ENCODE data around the gene CPA1.

The CPA1 gene

DNA sequence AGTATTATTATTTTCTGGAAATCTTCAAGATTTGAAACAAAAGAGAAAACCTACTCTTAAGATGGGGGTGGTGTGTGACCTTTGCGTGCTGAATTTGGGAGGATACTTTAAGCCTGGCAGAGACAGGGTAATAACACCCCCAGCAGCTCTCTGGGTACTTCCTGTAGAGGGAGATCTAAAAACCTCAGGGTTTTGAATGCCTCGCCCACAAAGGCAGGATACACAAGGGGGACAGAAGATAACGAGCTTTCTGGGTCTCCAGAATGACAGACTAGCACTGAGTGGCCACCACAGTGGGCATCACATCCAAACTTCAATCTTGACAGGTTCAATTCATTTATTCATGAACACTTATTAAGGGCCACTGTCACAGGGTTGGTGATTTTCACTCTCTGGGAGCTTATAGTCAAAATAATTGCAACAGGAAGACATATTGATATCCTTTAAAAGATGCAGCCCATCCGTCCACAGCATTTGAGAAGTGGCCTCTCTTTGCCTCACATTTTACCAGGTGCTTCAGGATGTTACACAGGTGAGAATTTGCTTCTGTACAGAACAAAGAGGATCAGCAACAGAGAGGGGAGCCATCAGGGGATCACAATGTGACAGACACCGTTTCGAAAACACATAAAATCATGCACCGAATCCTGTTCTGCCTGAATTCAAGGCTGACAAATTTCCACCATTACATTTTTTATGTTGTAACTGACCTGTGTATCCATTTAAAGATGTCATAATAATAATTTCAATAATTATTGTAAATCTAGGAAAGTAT is 14.3 kb downstream of the CPA1 start:
- peak overlapping the region; percentile 98; the same call in 1 of the 2 replicates for H3K27ac ChIP-seq

DNA sequence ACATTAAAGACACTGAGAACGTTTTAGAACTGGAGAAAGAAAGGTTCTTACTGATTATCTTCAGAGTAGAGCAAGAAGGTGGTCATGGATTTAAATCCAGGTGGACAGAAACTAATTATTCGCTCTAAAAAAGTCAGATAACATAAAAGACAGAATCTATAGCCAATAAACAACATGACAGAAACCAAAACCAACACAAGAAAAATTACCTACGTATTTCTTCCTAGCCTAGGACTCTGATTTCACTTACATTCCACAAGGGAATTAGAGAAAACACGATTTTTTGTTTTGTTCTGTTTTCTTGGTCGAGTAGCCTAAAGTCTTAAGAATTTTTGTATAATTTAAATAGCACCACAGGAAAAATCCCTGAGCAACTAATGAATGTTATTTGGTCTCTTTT is 15.1 kb downstream of the CPA1 start:
- TF ChIP-seq POLR2AphosphoS5 (IDR thresholded peaks at IDR 0.05; ENCODE audit: borderline replicate concordance, low read depth, low read length): no peak
- no peak for TF ChIP-seq FOXP2 (optimal IDR thresholded peaks at IDR 0.05; ENCODE audit: control extremely low read depth, extremely low read length, insufficient read depth)
- no peak for TF ChIP-seq EZH2 (IDR thresholded peaks at IDR 0.05)
- H3K9ac ChIP-seq (ENCODE audit: insufficient read length): peak overlapping the region; percentile 63
- H3K4me3 ChIP-seq: peak overlapping the region; percentile 57
- DNase-seq (ENCODE audit: low read depth, low spot score): no peak
- H3K36me3 ChIP-seq (ENCODE audit: insufficient read depth, low read length): no peaks in the 10 kb centered on the region
- no peaks in the 10 kb centered on the region for H3K9me3 ChIP-seq (ENCODE audit: low read depth, low read length)
- H3K27ac ChIP-seq: peak overlapping the region; percentile 98

More for the DNA sequence above, 14.3 kb downstream of the CPA1 start:
- Histone ChIP-seq H3K4me3 (no peak overlapping the region), H3K36me3 (ENCODE audit: insufficient read depth, low read length) (no peaks in the 10 kb centered on the region), H3K9me3 (ENCODE audit: low read depth, low read length) (no peaks in the 10 kb centered on the region), H3K9ac (ENCODE audit: insufficient read length) (no peak overlapping the region)
- DNase-seq (ENCODE audit: low read depth, low spot score): no peak
- TF ChIP-seq EZH2 (IDR thresholded peaks at IDR 0.05) (no peak), POLR2AphosphoS5 (IDR thresholded peaks at IDR 0.05; ENCODE audit: borderline replicate concordance, low read depth, low read length) (no peak), FOXP2 (optimal IDR thresholded peaks at IDR 0.05; ENCODE audit: control extremely low read depth, extremely low read length, insufficient read depth) (no peak)

DNA sequence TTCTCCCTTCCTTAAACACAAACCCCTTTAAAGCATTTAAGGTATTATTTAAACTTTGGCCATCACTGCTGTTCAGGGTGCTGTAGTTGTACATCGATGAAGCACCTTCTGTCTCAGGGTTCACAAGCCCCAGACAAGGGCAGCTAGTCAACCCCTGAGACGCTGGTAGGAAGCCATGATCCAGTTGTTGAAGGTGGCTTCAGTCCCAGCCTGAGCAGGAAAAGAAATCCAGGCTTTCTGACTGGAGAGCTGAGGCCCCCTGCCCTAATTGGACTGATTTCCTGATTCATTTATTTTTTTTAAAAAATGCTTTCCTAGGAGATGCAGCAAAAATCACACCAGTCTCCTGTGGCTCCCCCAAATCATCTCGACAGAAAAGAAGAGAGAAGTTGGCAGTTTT is 15.8 kb downstream of the CPA1 start:
- Histone ChIP-seq H3K27ac (peak overlapping the region; percentile 98), H3K4me3 (peak overlapping the region; percentile 57), H3K36me3 (ENCODE audit: insufficient read depth, low read length) (no peaks in the 10 kb centered on the region), H3K9me3 (ENCODE audit: low read depth, low read length) (no peaks in the 10 kb centered on the region), H3K9ac (ENCODE audit: insufficient read length) (peak overlapping the region; percentile 63)
- no peak for TF ChIP-seq POLR2AphosphoS5 (IDR thresholded peaks at IDR 0.05; ENCODE audit: borderline replicate concordance, low read depth, low read length)
- TF ChIP-seq EZH2 (IDR thresholded peaks at IDR 0.05): no peak
- no peak for TF ChIP-seq FOXP2 (optimal IDR thresholded peaks at IDR 0.05; ENCODE audit: control extremely low read depth, extremely low read length, insufficient read depth)
- no peak for DNase-seq (ENCODE audit: low read depth, low spot score)

DNA sequence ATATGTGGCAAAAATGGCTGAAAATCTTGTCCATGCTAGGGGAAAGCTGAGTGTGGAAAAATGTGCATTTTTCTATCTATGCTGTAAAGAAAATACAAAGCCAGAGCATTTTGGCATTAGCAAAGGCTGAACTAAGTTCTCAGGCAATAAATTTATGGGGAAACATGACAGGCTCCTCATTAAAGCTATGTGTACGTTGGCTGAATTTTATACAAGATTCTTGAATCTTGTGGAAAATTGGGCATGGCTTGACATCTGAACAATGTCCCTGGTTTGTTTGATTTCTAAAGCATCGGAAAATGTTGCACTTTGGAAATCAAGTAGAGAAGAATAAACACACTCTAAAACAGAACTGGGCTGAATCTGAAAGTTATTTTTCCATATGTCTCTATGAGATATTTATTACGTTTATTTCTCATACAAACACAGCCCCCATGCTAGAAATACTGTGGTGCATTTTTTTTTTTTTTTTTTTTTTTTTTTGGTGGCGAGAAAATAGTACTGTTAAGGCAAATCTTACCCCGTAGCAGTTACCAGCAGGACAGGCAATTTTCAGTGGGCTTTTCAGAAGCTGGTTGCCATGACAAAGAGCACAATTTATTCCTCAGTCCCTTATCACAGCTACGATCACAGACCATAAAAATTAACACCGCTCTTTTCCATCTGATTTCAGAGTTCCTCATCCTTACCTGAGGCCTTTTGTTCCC is 16.9 kb downstream of the CPA1 start:
- no peak for DNase-seq (ENCODE audit: low read depth, low spot score)
- no peak for TF ChIP-seq EZH2 (IDR thresholded peaks at IDR 0.05)
- TF ChIP-seq POLR2AphosphoS5 (IDR thresholded peaks at IDR 0.05; ENCODE audit: borderline replicate concordance, low read depth, low read length): no peak
- TF ChIP-seq FOXP2 (optimal IDR thresholded peaks at IDR 0.05; ENCODE audit: control extremely low read depth, extremely low read length, insufficient read depth): no peak
- H3K4me3 ChIP-seq: peak overlapping the region; percentile 57
- peak overlapping the region; percentile 63 for H3K9ac ChIP-seq (ENCODE audit: insufficient read length)
- H3K27ac ChIP-seq: peak overlapping the region; percentile 98
- H3K36me3 ChIP-seq (ENCODE audit: insufficient read depth, low read length): no peaks in the 10 kb centered on the region; the same call in 1 of the 2 replicates
- H3K9me3 ChIP-seq (ENCODE audit: low read depth, low read length): no peaks in the 10 kb centered on the region

DNA sequence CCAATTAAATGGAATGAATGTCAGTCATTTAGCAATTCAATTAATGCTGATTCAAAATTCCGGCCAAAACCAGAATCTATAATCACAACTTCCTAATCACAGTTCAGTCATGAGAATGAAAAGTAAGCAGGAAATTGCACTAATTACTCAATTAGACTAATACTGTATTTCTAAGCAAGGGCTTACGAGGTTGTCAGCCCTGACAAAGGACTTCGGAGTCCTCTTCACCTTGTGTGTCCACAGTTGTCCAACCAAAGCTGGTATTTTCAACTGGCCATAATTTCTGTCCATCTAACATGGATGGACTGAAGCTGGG is 17.4 kb downstream of the CPA1 start:
- peak overlapping the region; percentile 63 for H3K9ac ChIP-seq (ENCODE audit: insufficient read length)
- H3K27ac ChIP-seq: peak overlapping the region; percentile 98
- no peak for DNase-seq (ENCODE audit: low read depth, low spot score)
- H3K4me3 ChIP-seq: peak overlapping the region; percentile 57; the same call in 1 of the 2 replicates
- H3K9me3 ChIP-seq (ENCODE audit: low read depth, low read length): no peaks in the 10 kb centered on the region
- TF ChIP-seq POLR2AphosphoS5 (IDR thresholded peaks at IDR 0.05; ENCODE audit: borderline replicate concordance, low read depth, low read length) (no peak), EZH2 (IDR thresholded peaks at IDR 0.05) (no peak), FOXP2 (optimal IDR thresholded peaks at IDR 0.05; ENCODE audit: control extremely low read depth, extremely low read length, insufficient read depth) (no peak)
- H3K36me3 ChIP-seq (ENCODE audit: insufficient read depth, low read length): peaks cover 3% of the 10 kb centered on the region; the same call in 1 of the 2 replicates

DNA sequence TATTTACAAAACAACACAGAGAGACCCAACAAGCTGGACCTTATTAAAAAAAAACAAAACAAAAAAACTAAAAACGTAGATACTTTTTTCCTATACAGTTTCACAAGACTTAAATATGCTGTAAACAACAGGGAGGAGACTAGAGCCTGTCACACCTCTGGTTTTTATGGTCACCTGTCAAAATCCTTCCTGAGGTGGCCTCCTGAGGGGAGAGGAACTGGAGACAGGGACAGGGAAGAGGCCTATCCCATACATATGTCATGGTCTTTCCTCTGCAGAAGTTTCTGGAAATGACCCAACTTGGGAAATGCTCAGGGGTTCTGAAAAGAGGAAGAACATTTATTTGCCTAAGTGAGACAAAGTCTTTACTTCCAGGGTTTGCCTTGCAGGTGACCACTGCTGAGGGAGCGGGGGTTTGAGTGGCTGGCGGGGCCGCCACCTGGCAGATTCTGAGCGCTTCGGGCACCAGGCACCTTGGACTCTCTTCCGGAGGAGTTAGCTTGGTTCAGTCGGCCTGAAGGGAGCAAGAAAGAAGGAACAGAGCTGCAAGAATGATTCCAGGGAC is 18.3 kb downstream of the CPA1 start:
- H3K36me3 ChIP-seq (ENCODE audit: insufficient read depth, low read length): peaks cover 3% of the 10 kb centered on the region; the same call in 1 of the 2 replicates
- peak overlapping the region; percentile 98 for H3K27ac ChIP-seq
- DNase-seq (ENCODE audit: low read depth, low spot score): no peak
- H3K9ac ChIP-seq (ENCODE audit: insufficient read length): no peak overlapping the region
- no peak overlapping the region for H3K4me3 ChIP-seq
- H3K9me3 ChIP-seq (ENCODE audit: low read depth, low read length): no peaks in the 10 kb centered on the region
- TF ChIP-seq EZH2 (IDR thresholded peaks at IDR 0.05): no peak
- no peak for TF ChIP-seq POLR2AphosphoS5 (IDR thresholded peaks at IDR 0.05; ENCODE audit: borderline replicate concordance, low read depth, low read length)
- TF ChIP-seq FOXP2 (optimal IDR thresholded peaks at IDR 0.05; ENCODE audit: control extremely low read depth, extremely low read length, insufficient read depth): no peak

DNA sequence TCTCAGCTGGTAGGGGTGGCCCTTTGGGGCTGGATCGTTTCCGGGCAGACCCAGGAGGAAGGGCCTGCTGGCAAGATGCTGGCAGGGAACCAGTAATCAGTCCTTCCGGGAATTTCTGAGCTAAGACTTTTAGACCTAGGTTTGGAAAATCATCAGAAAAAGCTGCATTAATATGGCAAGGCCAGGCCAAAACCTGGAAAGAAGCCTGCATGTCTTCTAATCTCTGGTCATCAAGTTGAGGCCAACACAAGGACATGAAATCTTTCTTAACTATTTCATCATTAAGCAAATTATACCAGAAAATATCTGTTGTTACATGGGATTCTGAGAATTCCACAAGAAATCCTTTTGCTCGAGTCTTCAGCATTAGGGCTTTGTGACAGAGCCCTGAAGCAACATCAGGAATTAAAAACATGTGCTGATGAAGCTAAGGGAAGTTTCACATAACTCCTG is 19.9 kb downstream of the CPA1 start:
- peak overlapping the region; percentile 72 for H3K9ac ChIP-seq (ENCODE audit: insufficient read length)
- DNase-seq (ENCODE audit: low read depth, low spot score): peak; percentile 70

DNA sequence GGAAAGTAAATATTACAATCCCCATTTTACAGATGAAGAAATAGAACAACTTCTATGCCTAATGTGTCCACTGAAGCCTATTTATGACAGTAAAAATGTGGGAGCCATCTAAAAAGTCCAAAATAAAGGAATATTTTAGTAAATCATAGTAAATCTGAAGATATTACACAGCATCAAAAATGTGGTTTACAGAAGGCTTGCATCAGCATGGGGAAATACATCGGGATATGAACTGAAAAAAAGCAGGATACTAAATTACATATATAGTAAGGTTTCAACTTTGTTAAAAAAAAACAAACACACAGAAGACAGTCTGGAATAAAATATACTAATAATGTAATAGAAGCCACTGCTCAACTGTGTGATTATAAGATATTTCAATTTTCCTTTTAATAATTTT is 20.8 kb downstream of the CPA1 start:
- Histone ChIP-seq H3K36me3 (ENCODE audit: insufficient read depth, low read length) (peaks cover 3% of the 10 kb centered on the region; the same call in 1 of the 2 replicates), H3K9me3 (ENCODE audit: low read depth, low read length) (no peaks in the 10 kb centered on the region), H3K4me3 (no peak overlapping the region), H3K9ac (ENCODE audit: insufficient read length) (peak overlapping the region; percentile 57), H3K27ac (peak overlapping the region; percentile 98)
- no peak for DNase-seq (ENCODE audit: low read depth, low spot score)
- TF ChIP-seq FOXP2 (optimal IDR thresholded peaks at IDR 0.05; ENCODE audit: control extremely low read depth, extremely low read length, insufficient read depth) (no peak), EZH2 (IDR thresholded peaks at IDR 0.05) (no peak), POLR2AphosphoS5 (IDR thresholded peaks at IDR 0.05; ENCODE audit: borderline replicate concordance, low read depth, low read length) (no peak)

More for the DNA sequence above, 19.9 kb downstream of the CPA1 start:
- TF ChIP-seq POLR2AphosphoS5 (IDR thresholded peaks at IDR 0.05; ENCODE audit: borderline replicate concordance, low read depth, low read length) (no peak), EZH2 (IDR thresholded peaks at IDR 0.05) (no peak), FOXP2 (optimal IDR thresholded peaks at IDR 0.05; ENCODE audit: control extremely low read depth, extremely low read length, insufficient read depth) (no peak)
- Histone ChIP-seq H3K27ac (peak overlapping the region; percentile 98), H3K9me3 (ENCODE audit: low read depth, low read length) (no peaks in the 10 kb centered on the region), H3K4me3 (peak overlapping the region; percentile 59), H3K36me3 (ENCODE audit: insufficient read depth, low read length) (peaks cover 3% of the 10 kb centered on the region; the same call in 1 of the 2 replicates)

Data from SK-N-MC (cell line).